ENCODE data around the gene PANK3.

- TF ChIP-seq EZH2 (IDR thresholded peaks at IDR 0.05; ENCODE audit: insufficient read depth, low read length) (no peak), CTCF (IDR thresholded peaks at IDR 0.05; ENCODE audit: insufficient read depth, low read depth, low read length) (no peak)
Observed at GRCh38 chr5:168598639-168599038, 19.5 kb upstream of the PANK3 start.

Measured in astrocyte (in vitro differentiated cells and primary cell).